CD4-positive, alpha-beta T cell treated with Interleukin-21 for 1 hour (primary cell): ENCODE data around the gene SLC25A25.

ENCODE experiments used
- DNase-seq: peaks from one replicate; pipeline ENCODE4 v3.0.0-alpha.2; 2020

The SLC25A25 gene

DNA sequence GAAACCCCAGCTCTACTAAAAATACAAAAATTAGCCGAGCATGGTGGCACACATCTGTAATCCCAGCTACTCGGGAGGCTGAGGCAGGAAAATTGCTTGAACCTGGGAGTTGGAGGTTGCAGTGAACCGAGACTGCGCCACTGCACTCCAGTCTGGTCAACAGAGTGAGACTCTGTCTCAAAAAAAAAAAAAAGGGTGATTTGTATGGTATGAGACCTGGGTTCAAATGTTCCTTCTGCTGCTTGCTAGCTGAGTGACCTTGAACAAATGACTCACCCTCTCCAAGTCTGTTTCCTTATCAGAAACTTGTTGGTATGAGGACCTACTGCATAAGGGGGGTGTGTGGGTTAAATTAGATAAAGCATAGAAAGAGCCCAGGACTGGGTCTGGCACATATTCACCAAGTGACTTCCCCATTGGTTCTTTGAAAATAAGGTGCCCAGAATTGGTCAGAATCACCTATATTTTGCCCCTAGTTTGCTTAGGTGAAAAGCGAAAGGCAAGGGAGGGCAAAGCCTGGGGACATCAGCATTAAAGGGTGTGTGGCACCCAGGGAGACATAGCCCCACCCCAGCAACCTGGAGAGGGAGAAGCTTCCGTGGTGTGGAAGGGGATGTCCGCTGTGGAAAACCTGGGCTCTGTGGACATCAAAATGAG, 9.9 kb downstream of the SLC25A25 start:
- DNase-seq: no peak

DNA sequence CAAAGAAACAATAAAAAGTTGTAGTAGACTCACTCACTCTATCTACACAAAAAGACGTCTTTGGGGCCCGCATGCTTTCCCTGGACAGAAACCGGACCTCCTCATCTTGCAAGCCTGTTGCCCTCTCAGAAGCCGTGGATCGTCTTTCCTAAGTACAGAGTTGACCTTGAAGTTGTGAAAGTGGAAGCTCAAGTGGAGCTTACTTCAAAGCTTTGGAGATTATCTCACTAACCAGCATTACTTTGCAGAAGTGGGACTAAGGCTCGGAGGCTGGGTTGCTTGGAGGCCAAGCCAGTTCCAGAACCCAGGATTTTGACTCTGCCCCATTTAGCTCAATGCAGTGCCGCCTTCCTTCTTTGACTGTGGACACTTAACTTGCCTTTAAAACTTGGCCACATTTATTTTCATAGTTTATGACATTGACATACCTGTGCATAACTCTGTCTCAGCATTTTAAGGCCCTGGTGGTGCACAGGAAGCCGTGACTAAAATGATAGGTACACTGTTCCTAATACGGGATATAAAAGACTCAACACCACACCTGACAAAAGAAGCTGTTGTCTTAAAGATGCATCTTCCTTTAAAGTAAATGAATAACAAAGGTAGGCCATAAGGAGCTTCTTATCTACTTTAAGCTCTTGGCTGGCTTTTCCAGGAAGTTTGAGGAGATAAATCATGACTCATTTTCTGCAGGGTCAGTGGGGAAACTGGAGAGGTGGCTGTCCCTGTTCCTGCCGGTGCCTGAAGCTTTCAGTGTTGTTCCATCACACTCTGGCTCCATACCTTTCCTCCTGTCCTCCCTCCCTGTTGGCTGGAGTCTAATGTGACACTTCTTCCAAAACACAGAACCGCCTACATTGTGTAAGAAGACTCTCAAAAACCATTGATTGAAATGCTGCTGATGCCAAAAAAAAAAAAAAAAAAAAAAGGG, 10.7 kb downstream of the SLC25A25 start:
- DNase-seq: no peak

DNA sequence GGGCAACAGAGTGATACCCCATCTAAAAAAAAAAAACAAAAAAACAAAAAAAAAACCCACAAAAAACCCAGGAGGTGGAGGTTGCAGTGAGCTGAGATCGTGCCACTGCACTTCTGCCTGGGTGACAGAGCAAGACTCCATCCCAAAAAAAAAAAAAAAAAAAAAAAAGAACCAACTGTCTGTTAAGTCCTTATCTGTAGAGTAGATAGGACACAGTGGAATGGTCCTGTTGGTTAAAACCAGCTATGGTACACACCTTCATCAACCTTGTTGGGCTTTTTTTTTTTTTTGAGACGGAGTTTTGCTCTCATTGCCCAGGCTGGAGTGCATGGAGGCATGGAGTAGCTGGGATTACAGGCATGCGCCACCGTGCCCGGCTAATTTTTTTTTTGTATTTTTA, 12.2 kb downstream of the SLC25A25 start:
- DNase-seq: no peak

DNA sequence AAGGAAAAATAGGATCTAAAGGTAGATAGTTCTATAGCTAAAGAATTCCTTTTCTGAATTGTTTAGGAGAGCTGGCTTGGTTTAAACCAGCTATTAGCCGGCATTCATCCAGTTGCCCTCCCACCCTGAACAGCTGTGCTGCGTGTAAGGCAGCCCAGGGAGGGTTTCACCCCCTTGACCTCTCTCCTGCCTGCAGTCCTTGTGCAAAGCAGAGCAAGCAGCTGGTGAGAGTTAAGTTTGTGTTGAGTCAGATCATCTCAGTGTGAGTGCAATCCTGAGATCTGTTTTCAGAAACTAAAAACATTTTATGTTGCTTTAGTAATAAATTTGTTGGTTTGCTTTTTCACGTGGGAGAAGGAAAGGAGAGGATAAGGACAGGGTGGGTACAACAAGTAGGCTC, 13.0 kb downstream of the SLC25A25 start:
- DNase-seq: no peak

DNA sequence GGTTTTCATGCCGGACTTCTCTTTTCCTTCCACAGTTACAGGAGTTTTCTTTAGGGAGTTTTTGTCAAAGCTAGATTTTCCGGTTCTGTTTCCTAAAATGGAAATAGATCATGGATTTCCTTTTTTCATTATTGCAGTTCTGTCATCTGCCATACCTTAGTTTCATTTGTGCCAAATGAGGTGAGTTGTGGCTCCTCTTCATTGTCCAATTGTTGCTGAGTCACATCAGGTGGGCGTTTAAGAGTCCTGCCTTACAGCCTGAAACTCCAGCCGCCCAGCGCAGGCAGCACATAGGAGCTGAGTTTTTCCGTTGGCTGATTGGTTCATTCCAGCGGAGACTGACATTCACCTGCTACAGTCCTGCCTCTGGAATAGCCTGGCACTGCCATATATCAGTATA, 14.1 kb downstream of the SLC25A25 start:
- DNase-seq: no peak

DNA sequence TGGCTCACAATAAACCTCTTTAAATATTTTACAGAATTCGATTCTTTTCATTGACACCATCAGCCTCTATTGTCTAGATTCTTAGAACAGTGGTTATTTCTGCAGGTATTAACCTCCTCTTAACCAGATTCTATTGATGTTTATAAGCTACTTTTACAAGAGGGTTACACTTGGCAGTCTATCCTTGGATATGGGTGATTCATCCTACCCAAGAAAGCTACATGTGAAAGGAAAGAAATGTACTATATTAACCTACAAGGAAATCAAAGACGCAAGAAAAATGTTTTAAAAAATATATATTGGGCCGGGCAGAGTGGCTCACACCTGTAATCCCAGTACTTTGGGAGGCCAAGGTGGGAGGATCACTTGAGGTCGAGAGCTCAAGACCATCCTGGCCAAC, 16.7 kb downstream of the SLC25A25 start:
- no peak for DNase-seq

DNA sequence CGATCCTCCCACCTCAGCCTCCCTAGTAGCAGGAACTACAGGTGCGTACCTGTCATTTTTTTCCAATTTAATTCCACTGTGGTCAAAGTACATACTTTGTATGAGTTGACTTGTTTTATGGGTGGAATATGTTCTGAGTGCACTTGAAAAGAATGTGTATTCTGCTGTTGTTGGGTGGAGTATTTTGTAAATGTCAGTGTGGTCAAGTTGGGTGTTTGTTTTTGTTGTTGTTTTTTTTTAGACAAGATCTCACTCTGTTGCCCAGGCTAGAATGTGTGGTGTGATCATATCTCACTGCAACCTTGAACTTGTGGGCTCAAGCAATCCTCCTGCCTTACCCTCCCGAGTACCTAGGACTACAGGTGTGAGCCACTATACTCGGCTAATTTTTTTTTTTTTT, 17.9 kb downstream of the SLC25A25 start:
- no peak for DNase-seq

DNA sequence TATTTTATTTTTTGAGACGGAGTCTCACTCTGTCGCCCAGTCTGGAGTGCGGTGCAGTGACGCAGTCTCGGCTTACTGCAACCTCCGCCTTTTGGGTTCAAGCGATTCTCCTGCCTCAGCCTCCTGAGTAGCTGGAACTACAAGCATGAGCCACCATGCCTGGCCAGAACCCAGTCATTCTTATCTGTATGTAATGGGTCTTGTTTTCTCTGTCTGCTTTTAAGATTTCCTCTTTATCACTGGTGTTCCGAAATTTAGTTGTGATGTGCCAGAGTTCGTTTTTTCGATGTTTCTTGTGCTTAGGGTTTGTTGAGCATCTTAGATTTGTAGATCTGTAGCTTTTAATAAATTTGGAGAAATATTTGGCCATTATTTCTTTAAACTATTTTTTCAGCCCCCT, 19.2 kb downstream of the SLC25A25 start:
- DNase-seq: no peak

DNA sequence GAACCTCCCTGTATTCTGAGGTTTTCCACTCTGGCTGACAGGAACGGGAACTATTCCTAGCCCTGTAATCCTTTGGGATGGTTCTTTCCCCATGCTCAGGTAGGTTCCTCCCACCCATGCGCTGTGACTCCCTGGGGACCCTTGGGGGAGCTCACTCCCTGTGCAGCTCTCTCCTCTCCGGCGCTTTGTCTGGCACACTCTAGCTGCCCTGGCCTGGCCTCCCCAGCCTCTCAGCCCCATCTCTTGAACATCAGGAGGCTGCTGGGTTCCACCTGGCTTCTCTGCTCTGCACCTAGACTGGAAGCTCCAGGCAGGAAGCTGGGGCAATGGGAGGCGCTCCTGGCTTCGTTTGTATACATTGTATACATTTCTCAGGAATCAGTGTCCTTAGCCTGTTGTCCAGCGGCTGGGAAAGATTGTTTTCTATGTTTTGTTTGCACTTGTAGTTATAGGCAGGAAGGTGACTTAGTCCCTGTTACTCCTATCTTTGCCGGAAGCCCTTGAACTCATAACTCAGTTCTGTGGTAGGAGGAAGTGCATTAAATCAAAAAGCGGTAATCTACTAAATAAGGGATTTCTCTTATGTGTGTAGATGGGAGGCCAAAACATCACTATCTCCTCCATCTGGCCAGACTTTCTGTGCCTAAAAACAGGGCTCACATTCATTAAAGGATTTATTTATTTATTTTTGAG, 20.4 kb downstream of the SLC25A25 start:
- DNase-seq: peak; percentile 33

DNA sequence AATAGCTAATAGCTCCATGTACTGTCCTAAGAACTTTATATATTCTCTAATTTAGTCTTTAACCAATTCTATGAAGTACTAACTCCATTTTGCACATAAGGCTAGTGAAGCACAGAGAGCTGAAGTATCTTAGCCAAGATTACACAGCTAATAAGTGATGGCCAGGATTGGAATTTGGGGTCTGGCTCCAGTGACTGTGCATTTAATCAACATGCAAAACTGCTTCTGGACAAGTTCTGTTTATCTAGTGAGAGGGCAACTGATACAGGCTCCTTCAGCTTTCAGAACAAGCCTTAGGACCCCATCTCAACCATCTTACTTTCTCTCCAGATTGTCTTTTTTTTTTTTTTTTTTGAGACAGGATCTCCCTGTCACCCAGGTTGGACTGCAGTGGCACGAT, 21.3 kb downstream of the SLC25A25 start:
- DNase-seq: no peak

DNA sequence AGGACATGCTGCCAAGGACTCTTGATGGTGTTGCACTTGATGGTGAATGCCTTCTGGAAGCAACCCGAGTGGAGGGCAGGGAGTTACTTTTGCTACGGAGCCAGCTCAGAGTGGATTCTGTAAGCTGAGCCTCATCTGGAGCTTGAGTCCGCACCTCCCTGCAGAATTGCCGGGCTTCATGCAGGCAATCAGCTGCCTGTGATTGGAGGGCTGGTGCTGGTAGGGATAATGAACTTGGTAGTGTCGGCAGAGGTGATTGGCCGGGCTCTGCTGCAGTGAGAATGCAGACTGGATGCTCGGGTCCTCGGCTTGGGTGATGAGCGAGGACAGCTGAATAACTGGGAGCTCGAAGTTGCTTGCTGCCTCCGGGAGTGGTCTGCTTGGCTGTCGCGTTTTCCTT, 23.1 kb downstream of the SLC25A25 start:
- no peak for DNase-seq

DNA sequence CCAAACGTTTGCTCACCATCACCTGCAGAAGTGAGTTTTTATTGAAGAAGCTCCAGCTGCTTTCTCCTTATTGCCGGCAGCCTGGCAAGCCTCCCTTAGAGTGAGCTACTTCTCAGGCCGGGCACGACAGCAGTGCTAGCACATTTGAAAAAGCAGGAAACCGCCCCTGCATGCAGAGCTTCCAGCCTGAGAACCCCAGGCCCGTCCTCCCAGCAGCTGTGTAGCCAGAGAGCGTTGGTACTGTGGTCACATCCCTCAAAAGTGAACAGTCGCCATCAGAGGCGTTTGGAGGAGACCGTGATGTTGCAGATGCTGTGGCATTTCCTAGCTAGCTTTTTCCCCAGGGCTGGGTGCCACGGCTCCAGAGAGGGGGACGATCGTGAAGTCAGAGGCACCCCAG, 23.5 kb downstream of the SLC25A25 start:
- no peak for DNase-seq

DNA sequence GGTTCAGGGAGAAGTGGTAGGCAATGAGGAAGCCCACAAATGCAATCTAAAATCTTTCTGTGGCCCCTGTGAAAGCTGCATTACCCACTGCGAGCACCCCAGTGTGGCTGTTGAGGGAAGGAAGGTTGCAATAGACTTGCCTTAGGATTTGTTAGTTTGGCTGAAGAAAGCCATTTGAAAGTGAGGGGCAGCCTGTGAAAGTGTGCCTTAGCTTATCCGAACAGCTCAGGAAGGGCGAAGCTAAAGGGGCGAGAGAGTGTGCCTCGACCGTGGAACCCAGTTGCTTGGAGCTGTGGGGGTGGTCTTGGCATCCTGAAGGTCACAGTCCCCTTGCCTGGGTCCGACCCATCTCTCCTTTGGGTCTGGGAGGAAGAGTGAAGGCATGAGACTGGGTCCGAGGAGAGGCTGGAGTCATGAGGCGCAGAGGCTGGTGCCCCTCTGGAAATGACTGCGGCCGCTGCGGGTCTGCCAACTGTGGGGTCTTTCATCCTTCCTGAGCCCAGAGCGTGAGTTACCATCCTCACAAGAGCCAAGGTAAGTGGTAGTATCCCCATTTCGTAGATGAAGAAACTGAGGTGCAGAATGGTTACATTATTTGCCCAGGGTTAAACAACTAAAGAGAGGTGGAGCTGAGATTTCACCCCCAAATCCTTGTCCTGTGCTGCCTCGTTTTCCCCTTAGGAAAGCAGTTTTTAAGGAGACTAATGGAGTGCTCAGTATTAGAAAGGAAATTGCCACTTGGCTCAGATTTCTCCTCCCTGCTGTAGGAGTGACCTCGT, 24.4 kb downstream of the SLC25A25 start:
- DNase-seq: no peak

DNA sequence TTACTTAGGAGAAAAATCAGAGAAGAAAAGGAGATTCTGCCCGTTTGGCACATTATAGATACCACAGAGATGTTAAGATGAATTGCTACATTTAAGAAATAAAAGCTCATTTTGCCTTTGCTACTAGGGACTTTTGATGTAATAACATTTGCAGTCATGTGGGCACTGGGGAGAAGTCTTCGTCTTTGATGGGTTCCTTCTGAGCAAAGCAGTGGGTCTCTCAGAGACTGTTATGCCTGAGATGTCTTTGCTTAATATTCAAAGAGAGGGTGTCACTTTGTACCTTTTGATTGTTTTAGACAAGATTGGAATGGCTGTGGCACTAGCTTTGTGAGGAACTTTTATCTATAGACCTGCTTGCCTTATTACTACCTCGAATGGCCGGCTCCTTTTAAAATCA, 25.0 kb downstream of the SLC25A25 start:
- DNase-seq: no peak

DNA sequence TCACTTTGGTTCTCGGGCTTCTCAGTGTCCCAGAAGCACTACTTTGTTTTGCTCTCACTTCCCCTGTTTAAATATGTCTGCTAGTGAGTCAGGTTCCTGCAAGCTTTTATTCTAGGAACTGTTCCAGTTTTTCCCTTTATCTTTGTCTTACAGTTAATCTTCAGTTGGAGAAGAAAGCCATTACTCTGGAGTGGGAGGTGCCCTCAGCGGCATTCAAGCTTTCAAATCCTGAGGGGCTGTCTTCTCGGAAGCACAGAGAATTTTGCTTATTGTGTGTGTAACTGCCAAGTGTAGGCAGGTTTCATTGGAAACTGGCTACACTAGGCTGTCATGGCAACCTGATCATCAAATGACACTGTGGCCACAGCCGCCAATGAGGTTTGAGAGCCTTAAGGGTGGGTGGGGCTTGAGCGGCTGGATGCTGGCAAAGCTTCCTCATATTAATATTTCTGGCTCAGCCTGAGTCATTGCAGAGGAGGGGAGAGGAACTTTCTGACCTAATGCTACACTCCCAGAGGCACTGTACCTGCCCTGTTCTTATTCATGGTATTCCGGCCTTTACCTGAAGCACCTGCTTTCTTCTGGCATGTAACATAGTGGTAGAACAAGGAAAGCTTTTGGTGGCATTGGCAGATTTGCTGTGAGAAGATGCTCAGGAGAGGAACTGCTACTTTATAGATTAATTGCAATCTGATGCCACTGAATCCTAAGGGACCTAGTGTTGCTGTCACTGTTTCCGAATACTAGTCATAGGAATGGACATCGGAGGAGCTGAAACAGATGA, 26.3 kb downstream of the SLC25A25 start:
- peak; percentile 77 for DNase-seq

DNA sequence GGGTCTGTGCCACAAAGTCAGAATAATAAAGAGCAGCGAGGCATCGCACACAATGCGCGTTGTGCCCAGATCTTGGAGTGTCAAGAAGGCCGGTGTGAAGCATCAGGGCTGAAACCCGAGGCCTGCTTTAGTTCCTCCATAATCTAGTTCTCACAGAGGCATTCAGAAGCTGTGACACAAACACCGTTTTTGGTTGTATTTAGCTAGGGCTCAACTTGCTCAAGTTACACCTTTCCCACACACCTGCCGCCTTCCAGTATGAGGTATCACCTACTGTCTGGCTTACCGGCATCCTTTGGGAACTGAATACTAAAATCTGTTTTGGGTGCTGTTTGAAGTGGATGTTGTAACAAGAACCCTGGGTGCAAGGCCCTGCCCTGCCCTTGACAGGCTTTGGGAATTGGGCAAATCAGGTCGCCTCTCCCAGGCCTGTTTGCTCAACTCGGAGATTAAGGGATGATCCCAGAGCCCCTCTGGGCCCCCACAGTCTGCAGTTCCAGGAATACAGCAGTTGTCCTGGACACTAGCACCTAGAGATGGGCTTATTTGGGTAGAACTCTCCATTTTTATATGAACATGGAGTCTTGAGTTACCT, 27.0 kb downstream of the SLC25A25 start:
- no peak for DNase-seq

DNA sequence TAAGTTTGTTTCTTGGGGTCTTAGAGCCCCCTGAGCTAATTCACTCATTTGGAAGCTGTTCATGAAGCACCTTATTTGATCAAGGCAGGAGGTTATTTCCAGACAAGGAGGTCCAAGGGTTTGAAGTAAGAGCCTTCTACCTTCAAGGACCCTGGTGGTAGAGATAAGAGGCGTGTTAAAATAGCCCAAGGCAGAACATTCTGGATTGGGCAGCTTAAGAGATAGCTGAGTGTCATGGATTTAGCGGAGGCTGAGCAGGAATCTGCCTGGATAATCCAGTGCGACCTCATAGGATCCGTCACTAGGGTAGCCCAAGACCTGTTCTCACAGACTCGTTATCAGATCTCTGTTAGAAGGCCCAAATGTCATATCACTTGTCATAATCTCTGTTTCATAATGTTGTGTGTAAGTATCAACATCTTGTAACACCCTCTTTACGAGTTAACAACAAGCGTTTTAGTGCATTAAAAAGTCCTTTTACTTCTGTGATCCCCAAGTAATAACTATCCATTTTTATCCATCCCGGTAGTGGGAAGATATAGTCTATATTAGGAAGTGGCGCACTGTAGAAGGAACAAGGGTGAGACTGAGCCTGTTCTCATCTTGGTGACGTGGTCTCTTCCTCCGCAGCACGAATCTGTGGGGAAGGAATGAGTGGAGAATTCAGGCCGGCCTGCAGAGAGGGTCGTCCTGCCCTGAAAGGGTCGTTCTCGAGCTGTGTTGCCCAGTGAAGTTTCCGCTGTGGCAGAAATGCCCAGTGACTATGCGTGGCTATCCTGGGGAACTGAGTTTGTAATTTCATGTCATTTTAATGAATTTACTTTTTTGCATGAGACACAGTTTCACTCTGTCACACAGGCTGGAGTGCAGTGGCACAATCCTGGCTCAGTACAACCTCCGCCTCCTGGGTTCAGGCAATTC, 28.8 kb downstream of the SLC25A25 start:
- no peak for DNase-seq

DNA sequence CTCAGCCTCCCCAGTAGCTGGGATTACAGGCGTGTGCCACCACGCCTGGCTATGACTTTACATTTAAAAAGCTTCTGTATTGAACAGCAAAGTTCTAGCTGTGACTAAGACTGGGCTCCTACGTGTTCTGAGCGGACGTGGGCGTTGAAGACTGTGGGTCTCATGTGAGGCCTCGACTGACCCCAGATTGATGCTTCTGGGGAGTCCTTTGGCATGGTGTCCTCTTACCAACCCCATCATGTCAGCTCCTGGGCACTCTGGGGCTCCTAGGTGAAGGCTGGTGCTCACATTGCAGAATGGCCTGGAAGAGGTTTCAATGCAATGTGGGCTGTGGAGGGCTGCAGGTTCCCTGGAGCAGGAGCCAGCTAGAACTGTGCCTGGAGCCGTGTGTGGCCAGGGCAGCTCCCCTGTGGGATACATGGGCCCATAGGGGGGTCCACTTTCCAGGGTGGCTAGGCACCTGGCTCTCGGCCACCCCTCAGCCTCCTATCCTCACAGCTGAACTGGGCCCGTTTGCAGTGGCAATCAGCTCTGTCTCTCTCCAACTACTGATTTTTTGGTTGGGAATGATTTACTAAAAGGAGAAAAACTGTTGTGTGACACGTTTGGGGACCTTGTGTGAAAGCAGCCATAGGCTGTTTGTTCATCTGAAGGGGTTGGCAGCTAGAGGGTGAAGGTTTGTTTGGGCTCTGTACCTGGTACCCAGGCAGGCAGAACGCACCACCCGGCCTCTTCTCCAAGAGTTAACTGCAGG, 29.7 kb downstream of the SLC25A25 start:
- DNase-seq: no peak

DNA sequence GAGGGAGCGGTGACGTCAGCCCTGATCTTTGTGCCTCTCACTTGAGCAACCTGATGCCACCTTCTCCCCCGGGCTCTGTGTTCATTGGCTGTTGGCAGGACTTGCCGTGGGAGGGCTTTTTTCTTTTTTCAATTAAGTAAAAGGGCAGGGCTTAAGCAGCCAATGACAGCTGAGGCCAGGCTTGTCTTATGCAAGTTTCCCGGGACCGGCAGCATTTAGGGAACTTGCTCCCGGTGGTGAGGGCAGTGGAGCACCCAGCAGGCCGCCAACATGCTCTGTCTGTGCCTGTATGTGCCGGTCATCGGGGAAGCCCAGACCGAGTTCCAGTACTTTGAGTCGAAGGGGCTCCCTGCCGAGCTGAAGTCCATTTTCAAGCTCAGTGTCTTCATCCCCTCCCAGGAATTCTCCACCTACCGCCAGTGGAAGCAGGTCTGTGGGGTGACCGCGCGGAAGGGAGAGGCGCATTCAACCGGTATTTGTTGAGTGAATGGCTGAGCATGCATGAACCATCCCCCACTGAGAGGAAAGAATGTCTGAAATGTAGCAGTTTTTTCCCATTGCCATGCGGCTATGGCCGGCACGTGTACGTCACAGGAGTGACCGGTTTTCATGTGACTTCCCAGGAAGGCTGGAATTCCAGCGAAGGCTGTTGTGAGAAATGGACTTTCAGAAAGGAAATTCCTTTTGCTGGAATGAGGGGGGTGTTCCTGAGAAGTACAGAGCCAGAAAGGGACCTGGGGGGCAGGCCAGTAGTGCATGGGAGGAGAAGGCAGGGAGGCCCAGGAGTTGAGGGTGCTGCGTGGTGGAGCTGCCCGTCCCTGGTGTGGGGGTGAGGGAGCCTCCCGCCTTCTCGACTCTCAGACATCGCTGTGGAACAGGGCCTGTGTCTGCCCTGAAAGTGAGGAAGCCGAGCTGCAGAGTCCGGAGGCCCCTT, 30.5 kb downstream of the SLC25A25 start:
- peak; percentile 54 for DNase-seq
